Inferior parietal cortex (tissue), 1 donor: ENCODE measurements around the gene RNASE8.

Source experiments
- DNase-seq: peaks from one replicate; pipeline ENCODE4 v3.0.0-alpha.2; 2016; ENCODE audit errors: extremely low spot score

RNASE8 gene

DNA sequence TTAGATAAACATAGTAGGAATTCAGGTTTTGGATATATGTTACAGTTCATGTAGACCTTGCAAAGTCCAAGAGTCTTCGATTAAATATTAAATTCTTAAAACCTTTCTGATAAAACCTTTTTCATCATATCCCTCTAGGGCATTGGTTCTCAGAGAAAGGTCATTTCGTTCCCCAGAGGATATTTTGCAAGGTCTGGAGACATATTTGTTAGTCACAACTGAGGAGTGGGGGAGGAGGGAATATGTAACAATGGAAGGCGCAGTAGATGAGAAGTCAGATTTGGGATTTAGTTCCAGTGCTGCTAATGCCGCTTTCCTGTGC lies 48.5 kb downstream of the RNASE8 start:
- DNase-seq = peak; percentile 22

DNA sequence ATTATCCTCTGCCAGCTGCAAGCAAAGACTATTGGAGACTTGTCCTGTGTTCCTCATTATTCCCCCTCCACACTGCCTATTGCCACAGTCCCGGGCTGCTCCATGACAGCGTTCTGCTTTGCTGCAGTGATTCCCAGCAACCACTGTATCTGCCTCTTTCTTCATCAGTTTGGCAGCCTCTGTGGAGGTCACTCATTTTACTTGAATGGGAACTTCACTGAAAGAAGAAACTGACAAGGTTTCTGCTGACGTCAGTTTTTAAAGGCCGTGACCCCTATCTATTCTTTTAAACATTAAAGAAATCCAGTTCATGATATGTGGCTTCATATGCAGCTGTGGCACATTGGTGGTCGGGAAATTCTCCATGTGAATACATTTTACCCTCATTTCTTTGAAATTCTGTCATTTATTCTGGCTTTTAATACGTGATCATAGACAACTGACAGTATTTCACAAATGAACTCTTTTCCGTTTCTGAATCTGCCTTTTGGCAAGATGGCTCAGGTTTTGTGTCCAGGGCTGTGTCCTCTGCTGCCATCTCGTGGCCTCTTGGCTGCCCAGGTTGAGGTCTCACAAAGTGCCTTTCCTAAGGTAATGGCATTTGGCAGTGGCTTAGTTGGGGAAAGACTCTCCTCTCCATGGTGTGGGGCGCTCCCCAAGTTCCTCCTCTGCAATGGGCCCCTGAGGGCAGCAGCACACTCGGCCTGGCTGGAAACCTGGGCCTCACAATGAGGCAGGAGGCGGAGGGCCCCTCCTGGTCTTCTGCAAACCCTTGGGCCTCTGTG lies 49.1 kb downstream of the RNASE8 start:
- peak; percentile 88 for DNase-seq

GRCh38 chr14:21107283-21107800 lies 49.7 kb downstream of the RNASE8 start:
- DNase-seq = no peak
